Stimulated activated CD8-positive, alpha-beta memory T cell treated with anti-CD3 and anti-CD28 coated beads, Interleukin-15, amount 100 ng/mL, for 4 hours (primary cell): ENCODE results near the gene PLCB1.

Experiments
- DNase-seq, 2 donors: peaks; one replicate each; pipeline ENCODE4 v3.0.0-alpha.2; 2020; ENCODE audit warnings: low read depth in 2 of 2

The PLCB1 gene

DNA sequence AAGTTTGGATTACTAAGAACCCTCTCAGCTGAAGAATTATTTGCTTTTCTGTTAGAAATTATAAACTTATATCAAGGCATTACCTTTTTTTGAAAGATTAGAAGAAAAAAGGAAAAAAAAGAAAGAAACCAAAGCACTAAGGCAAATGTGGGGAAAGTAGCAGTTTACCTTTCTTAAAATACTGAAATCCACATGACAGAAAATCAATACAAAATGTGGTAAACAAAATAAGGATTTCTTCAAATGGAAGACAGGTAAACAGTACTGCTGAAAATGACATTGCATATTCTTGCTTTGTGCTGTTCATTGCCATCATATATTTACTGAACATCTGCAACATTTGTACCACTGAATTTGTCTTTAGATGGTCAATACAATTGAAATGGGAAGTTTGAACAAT, 525.6 kb downstream of the PLCB1 start:
- DNase-seq: no peak

GRCh38 chr20:8658103-8658502, 526.0 kb downstream of the PLCB1 start:
- no peak for DNase-seq

DNA sequence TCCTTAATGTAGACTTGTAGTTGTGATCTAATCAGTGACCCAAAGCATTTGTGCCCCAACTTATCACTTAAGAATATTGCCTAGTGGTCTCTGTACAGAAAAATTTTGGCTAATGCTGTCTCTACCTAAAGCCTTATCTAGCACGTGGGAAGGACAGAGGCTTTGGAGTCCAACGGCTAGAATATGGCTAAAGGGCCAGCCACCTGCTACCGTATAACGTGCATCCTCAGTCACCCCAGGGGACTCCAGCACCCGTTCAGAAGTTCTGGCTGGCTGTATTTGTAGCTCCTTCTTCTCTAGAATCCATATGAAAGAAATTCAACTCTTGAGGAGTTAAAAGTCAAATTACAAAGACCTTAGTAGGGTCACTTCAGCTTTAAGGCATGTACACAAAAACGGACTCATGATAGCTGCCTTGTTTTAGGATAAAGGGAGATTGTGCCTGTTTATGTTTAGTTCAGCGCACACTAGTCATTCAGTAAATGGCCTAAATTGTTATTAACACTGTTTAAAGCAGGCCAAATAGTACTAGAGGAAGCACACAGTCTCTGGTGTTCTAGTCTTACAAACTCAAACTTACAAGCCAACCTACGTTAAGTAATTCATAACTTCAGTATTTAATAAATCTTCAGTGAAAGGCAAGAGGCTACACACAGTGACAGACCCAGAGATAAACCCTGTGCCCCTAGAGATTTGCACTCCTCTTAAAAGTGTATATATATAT, 529.3 kb downstream of the PLCB1 start:
- DNase-seq: no peak

GRCh38 chr20:8662433-8662954, 530.4 kb downstream of the PLCB1 start:
- no peak for DNase-seq

- DNase-seq: no peak
These were observed 531.4 kb downstream of the PLCB1 start for GRCh38 chr20:8663424-8663823.

DNA sequence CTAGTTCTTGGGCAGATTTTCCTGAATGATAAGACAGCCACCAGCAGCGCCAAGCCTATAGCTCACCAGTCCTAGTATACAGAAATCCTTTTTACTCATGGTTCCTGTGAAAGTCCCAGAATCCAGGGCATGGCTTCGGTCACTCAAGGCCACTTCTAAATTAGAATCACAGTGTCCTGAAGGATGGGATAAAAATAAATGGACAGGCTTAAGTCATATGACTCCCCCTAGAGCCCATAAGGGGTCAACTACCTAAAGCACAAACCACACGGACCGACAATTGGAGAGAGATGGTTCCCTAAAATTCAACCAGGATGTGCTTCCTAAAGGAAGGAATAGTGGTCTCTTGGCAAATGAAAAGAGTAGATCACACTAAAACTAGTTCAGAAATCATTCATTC, 532.7 kb downstream of the PLCB1 start:
- no peak for DNase-seq

- DNase-seq: no peak
These were observed 535.2 kb downstream of the PLCB1 start for GRCh38 chr20:8667306-8667705.

DNA sequence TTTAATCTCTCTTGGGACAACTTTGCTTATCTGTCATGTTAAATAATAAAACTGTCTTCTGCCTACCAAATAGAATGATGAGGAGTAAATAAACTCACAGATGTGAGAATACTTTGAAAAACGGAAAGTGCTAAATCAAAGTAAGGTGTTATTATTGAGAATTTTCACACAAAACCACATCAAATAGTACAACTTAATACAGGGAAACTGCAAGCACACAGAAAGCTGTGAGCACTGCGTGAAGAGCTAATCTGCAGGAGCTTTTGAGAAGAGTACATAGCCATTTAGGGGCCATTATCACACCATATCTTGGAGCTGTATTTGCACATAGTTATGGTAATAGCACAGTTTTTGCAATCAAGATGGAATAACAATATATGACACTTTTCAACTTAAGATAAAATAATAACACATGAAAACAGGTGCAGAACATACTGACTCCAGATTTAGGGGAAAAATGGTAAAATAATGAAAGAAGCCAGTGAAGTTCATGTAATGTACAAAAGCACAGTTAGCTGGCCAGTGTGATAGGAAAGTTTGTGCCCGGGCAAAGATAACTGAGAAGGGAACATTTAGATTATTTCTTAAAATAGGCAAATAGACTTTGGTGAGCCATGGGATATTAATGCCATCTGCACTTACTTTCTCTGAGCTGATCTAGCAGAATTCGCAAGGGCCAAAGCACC, 538.3 kb downstream of the PLCB1 start:
- DNase-seq: no peak

GRCh38 chr20:8670893-8671215, 538.8 kb downstream of the PLCB1 start:
- no peak for DNase-seq

DNA sequence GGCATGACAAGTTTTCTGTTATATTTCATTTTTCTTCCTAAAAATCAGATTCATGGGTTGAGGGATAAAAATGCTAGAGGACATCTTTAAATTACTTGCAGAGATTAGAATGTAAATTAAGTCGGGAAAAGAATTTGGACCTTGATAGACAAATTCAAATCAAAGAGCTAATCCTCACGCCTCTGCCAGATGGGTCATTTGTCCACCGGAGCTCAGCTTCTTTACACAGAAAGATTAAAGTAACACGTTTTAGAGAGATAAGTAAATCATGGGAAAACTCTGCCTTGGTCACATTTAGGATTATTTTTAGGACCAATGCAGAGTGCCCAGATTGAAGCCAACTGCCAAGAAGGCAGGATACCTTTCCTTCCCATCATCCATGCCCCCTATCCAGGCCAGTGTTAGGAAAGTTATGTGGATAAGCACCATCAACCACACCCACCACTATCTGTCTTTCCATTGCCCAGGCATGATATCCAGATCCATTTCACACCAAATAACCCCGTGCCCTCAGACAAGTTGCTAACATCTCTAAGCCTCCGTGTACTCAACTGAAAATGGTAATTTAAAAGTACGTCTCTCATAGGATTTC, 539.4 kb downstream of the PLCB1 start:
- DNase-seq: no peak

DNA sequence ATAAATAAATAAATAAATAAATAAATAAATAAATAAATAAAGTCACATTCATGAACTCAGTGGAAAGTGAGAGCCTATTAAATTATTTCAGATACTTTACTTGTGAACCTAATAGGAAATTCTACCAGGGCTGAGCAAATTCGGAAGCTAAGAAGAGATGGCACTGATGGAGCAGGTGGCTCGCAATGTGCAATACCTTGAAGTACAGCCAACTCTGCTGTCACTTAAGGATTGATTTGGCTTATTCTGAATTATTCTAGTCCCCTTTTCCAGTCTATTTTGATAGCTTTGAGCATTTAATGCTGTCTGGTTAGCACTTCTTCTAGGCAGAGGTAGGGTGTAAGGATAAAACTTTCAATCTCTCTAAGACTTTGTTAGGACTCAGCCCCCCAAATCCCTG, 541.0 kb downstream of the PLCB1 start:
- no peak for DNase-seq

GRCh38 chr20:8675896-8676295, 543.8 kb downstream of the PLCB1 start:
- DNase-seq: no peak

GRCh38 chr20:8678098-8678776, 546.2 kb downstream of the PLCB1 start:
- no peak for DNase-seq

DNA sequence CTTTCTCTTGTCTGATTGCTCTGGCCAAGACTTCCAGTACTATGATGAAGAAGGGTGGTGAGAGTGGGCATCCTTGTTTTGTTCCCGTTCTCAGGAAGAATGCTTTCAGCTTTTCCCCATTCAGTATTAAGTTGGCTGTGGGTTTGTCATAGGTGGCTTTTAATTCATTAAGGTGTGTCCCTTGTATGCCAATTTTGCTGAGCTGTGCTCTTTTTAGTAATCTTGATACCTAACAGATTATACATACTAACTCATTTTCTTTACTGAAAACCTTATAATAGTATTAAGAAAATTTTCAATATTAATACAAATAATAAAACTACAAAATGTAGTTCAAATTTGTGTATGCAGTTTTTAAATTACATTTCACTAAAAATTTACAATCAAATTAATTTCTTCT, 557.3 kb downstream of the PLCB1 start:
- no peak for DNase-seq

- DNase-seq: no peak
These were observed 558.0 kb downstream of the PLCB1 start for GRCh38 chr20:8690074-8690473.

DNA sequence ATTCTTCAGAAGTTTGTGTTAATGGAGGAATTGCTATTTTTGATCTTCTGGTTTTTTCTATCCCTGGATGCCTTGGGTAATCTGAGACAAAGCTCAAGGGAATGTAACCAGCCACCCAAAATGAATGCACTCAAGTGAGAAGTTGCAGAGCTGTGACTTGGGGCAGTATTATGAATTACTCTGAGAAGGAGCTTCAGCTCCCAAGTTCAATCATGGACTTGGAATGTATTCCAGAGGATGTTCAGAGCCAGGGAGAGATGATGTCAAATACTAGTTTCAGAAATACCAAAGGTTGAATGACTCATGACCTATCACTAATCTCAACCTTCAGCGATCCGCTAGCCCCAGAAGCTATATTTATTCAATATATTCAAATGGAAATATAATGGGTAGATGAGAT, 561.6 kb downstream of the PLCB1 start:
- no peak for DNase-seq

- no peak for DNase-seq
These were observed 568.7 kb downstream of the PLCB1 start for GRCh38 chr20:8700756-8701155.

DNA sequence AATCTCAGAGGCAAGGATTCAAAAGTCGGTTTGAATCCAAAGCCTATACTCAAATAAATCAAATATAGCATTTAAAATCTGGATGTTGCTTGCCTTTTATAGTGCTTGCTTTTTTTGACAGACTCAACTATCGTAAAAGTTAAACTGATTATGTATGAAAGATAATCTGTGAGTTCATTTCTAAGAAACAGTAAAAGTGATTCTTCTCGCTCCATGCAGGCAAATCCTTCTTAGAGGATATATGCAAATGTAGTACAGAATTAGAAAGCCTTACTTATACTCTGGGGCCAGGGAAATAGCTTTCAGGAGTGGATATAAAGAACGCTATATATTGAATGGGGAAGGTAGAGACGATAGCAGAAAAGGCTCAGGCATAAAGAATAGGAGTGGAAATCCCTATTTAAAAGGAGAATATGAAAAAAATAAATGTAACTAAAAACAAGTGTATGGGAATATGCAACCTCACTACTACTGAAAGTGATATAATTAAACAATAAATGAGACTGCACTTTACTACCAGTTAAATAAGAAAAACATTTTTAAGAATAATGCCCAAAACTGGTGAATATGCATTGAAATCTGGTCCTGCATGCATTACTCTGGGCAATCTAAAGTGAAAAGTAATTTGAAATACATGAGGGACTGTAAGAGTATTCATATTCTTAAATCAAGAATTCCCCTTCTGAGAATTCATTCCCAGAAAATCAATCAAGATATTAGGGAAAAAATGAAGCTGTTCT, 575.1 kb downstream of the PLCB1 start:
- DNase-seq: no peak

- DNase-seq: no peak
These were observed 577.6 kb downstream of the PLCB1 start for GRCh38 chr20:8709627-8710026.

GRCh38 chr20:8711501-8711900, 579.4 kb downstream of the PLCB1 start:
- no peak for DNase-seq

GRCh38 chr20:8714206-8714605, 582.1 kb downstream of the PLCB1 start:
- no peak for DNase-seq

DNA sequence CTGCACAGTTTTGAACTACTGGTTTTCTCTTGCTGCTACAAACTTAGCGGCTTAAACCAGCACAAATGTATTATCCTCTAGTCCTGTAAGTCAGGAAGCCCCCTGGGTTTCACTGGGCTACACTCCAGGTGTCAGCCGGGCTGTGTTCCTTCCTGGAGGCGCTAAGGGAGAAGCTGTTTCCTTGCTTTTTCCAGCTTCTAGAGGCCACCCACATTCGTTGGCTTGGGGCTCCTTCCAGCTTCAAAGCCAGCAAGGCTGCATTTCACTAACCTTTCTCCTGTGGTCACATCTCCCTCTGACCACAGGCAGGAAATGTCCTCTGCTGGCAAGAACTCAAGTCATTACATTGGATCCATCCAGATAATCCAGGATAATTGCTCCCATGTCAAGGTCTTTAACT, 586.2 kb downstream of the PLCB1 start:
- DNase-seq: no peak
